A673 (cell line): Measurements from ENCODE around the gene AJAP1. TPM values are rescaled to one million over a fixed set of nuclear protein-coding genes. Genes with fewer than 3 reads are reported as not detected.
A peak's percentile ranks its signal among the peaks of the same experiment; 100 is the strongest.

Experiments
- BruUV-seq: library from RNA; stranded (reverse); fragments of 400-500 nt; replicated peaks from 2 replicates; lab custom pipeline; 2021; lab: Mats Ljungman, UMichigan
- CTCF ChIA-PET: fragments of 300-600 bp; sonication (Branson Sonifier 250); formaldehyde crosslinking; loops from one replicate; lab custom pipeline; 2022; ENCODE audit warnings: antibody characterized with exemption; lab: Charles Lee
- POLR2A ChIA-PET: fragments of 300-600 bp; sonication (Branson Sonifier 250); formaldehyde crosslinking; loops from one replicate; lab custom pipeline; 2022; ENCODE audit warnings: antibody characterized with exemption; ENCODE audit not compliant: low non-redundant PET; lab: Charles Lee
- DNase-seq: peaks from one replicate; pipeline ENCODE4 v3.0.0-alpha.2; 2015; ENCODE audit warnings: low spot score
- H3K27ac ChIP-seq: fragments of 200-600 bp; sonication (generic); 2 replicates; pipeline ENCODE4 v1.5.1; 2016; ENCODE audit warnings: mixed run types, low read depth, mild to moderate bottlenecking, mixed read lengths, antibody characterized with exemption, low read length; ENCODE audit not compliant: poor library complexity, severe bottlenecking
- H3K27me3 ChIP-seq: fragments of 200-600 bp; sonication (generic); replicated peaks from 2 replicates; pipeline ENCODE4 v1.6.1; 2017; ENCODE audit warnings: mixed run types, low read depth, mild to moderate bottlenecking, mixed read lengths, antibody characterized with exemption, low read length; ENCODE audit not compliant: insufficient read depth, poor library complexity
- H3K36me3 ChIP-seq: fragments of 200-600 bp; sonication (generic); 2 replicates; pipeline ENCODE4 v1.6.1; 2016; ENCODE audit warnings: mixed run types, mild to moderate bottlenecking, mixed read lengths, antibody characterized with exemption, low read length; ENCODE audit not compliant: insufficient read depth, poor library complexity, severe bottlenecking
- H3K4me1 ChIP-seq: fragments of 200-600 bp; sonication (generic); 2 replicates; pipeline ENCODE4 v1.6.1; 2017; ENCODE audit warnings: mixed run types, mild to moderate bottlenecking, mixed read lengths, antibody characterized with exemption, low read length; ENCODE audit not compliant: insufficient read depth, poor library complexity, severe bottlenecking
- H3K4me3 ChIP-seq: fragments of 200-600 bp; sonication (generic); 2 replicates; pipeline ENCODE4 v1.5.1; 2016; ENCODE audit warnings: low read depth, mixed run types, mild to moderate bottlenecking, mixed read lengths, low read length; ENCODE audit not compliant: poor library complexity, severe bottlenecking
- H3K9me3 ChIP-seq: fragments of 200-600 bp; sonication (generic); 2 replicates; pipeline ENCODE4 v1.6.1; 2016; ENCODE audit warnings: mixed run types, low read depth, mild to moderate bottlenecking, mixed read lengths, antibody characterized with exemption, low read length; ENCODE audit not compliant: poor library complexity, severe bottlenecking
- EZH2 ChIP-seq: fragments of 200-600 bp; sonication (generic); IDR thresholded peaks from 2 replicates; pipeline ENCODE4 v1.6.1; 2017; ENCODE audit warnings: borderline replicate concordance, low read depth, mild to moderate bottlenecking, mixed read lengths, antibody characterized with exemption, low read length; ENCODE audit not compliant: poor library complexity, severe bottlenecking
- intact Hi-C: fragments of 100-400 bp; cut with micrococcal nuclease; formaldehyde crosslinking; loops from one replicate; pipeline ENCODE4 v1.10.0; 2022; ENCODE audit not compliant: unreplicated experiment
- total RNA-seq: library from RNA; stranded (reverse); gene quantifications from 2 replicates; pipeline ENCODE4 v1.2.3, GENCODE V29; 2021
- TF ChIP-seq, protein P1 (sequence below): fragments of 300-800, 200-600 bp; sonication (generic); conservative IDR thresholded peaks from 2 replicates; pipeline ENCODE4 v1.5.1; 2017; ENCODE audit warnings: low read depth, mild to moderate bottlenecking, antibody characterized with exemption, low read length, moderate library complexity, mixed read lengths

Gene AJAP1
- total RNA-seq, 1 experiment from 2014 or later, result not detected

DNA sequence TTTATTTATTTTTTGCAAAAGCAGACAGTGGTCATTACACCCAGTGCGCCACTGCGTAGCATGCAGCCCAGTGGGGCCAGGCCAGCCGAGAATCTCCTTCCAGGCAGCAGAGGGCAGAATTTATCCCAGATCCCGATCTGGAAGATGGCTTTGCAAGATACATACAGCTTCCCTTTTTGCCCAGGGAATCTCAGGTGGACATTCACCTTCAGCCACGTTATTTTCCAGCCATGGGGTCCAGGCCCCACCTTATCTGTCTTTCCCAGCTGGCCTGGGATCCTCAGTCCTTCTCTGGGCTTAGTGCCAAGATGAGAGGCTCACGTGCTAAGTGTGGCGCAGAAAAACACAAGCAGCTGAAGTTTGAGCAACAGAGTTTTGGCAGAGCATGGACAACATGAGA is 123.6 kb downstream of the AJAP1 start:
- Histone ChIP-seq H3K27me3 (no peaks in the 10 kb centered on the region), H3K36me3 (no peaks in the 10 kb centered on the region), H3K4me1 (no peaks in the 10 kb centered on the region), H3K4me3 (no peak overlapping the region), H3K9me3 (no peaks in the 10 kb centered on the region), H3K27ac (no peak overlapping the region)
- POLR2A ChIA-PET, result no interaction called here
- intact Hi-C loops, result no loop called here
- CTCF ChIA-PET, result no interaction called here
- DNase-seq, result no peak
- TF ChIP-seq, protein P1, sequence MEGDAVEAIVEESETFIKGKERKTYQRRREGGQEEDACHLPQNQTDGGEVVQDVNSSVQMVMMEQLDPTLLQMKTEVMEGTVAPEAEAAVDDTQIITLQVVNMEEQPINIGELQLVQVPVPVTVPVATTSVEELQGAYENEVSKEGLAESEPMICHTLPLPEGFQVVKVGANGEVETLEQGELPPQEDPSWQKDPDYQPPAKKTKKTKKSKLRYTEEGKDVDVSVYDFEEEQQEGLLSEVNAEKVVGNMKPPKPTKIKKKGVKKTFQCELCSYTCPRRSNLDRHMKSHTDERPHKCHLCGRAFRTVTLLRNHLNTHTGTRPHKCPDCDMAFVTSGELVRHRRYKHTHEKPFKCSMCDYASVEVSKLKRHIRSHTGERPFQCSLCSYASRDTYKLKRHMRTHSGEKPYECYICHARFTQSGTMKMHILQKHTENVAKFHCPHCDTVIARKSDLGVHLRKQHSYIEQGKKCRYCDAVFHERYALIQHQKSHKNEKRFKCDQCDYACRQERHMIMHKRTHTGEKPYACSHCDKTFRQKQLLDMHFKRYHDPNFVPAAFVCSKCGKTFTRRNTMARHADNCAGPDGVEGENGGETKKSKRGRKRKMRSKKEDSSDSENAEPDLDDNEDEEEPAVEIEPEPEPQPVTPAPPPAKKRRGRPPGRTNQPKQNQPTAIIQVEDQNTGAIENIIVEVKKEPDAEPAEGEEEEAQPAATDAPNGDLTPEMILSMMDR, result peak; percentile 22; the same call in 1 of the 2 replicates
- no peak for TF ChIP-seq EZH2
- no TSS peak for BruUV-seq

DNA sequence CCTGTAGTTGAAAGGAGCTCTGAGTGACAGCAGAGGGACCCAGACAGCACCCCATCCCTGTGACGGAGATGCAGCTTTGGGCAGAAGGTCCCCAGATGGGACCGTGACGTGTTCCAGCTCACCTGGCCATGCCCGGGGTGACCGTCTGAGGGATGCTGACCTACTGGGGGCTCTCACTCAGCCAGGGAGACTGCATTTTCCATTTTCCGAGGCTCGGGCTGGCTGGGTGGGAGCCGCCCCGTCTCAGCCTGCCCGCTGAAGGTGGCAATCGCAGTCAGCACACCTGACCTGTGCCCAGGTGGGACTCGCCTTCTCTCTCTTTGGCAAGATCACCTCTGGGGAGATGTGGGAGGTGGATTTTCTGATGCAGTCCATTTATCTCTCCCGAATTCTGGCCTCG is 127.2 kb downstream of the AJAP1 start:
- Histone ChIP-seq H3K36me3 (no peaks in the 10 kb centered on the region), H3K4me3 (no peak overlapping the region), H3K9me3 (no peaks in the 10 kb centered on the region), H3K27me3 (no peaks in the 10 kb centered on the region), H3K27ac (no peak overlapping the region), H3K4me1 (no peaks in the 10 kb centered on the region)
- POLR2A ChIA-PET, result no interaction called here
- DNase-seq, result no peak
- intact Hi-C loops, result no loop called here
- CTCF ChIA-PET, result no interaction called here
- TF ChIP-seq, protein P1, result no peak
- TF ChIP-seq EZH2, result no peak
- BruUV-seq, result no TSS peak

DNA sequence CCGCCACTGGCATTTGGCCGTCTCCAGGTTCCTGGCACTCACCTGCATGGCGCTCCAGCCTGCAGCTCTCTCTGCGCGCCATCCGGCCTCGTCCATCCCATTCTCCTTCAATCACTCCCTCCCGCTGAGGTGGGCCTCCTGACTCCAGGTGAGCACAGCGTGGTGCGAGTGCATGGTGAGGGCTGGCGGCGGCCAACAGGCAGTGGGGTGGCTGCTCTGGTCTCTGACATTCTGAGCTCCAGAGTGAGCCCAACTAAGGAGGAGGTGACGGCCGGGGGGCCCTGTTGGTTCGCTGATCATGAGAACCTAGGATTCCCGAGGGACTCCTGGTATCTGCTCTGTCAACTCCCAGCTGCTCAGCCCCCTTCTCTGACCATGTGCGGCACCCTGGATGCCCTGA is 130.4 kb downstream of the AJAP1 start:
- BruUV-seq, result no TSS peak
- DNase-seq, result no peak
- no peaks in the 10 kb centered on the region for H3K4me1 ChIP-seq
- TF ChIP-seq EZH2, result no peak
- TF ChIP-seq, protein P1, result no peak
- POLR2A ChIA-PET, result no interaction called here
- H3K27ac ChIP-seq, result no peak overlapping the region
- H3K9me3 ChIP-seq, result peaks cover 3% of the 10 kb centered on the region
- no peaks in the 10 kb centered on the region for H3K27me3 ChIP-seq
- no peak overlapping the region for H3K4me3 ChIP-seq
- intact Hi-C loops, result no loop called here
- CTCF ChIA-PET, result no interaction called here
- no peaks in the 10 kb centered on the region for H3K36me3 ChIP-seq
